Endothelial cell of umbilical vein (primary cell): ENCODE measurements around the gene ZNF446. TPM values are rescaled to one million over a fixed set of nuclear protein-coding genes. Genes with fewer than 3 reads are reported as not detected.
A peak's percentile ranks its signal among the peaks of the same experiment; 100 is the strongest.

Experiments used
- BruUV-seq: library from RNA; stranded (reverse); fragments of 400-500 nt; replicated peaks from 2 replicates; lab custom pipeline; 2021; lab: Mats Ljungman, UMichigan
- CTCF ChIA-PET: fragments of 300-600, 350-600 bp; sonication (Branson Sonifier 250); formaldehyde crosslinking; loops from one replicate; lab custom pipeline; 2021; ENCODE audit warnings: antibody characterized with exemption, inconsistent platforms; lab: Charles Lee
- POLR2A ChIA-PET: fragments of 300-600, 350-600 bp; sonication (Branson Sonifier 250); formaldehyde crosslinking; loops from one replicate; lab custom pipeline; 2021; ENCODE audit warnings: antibody characterized with exemption, inconsistent platforms; lab: Charles Lee
- DNase-seq: peaks from one replicate; pipeline ENCODE4 v3.0.0-alpha.2; 2011; ENCODE audit warnings: low read depth, low spot score
- FAIRE-seq: peaks from 2 replicates; lab custom pipeline; 2011; peaks lifted over from hg19 to GRCh38; lab: Jason Lieb, UNC
- H2AFZ ChIP-seq: 2 replicates; pipeline ENCODE4 v1.6.0; 2012; ENCODE audit warnings: low read depth, low read length, control low read depth, inconsistent platforms
- H3K27ac ChIP-seq: 2 replicates; pipeline ENCODE4 v1.5.1; 2011; ENCODE audit warnings: low read depth, mild to moderate bottlenecking, control low read depth, low read length, moderate library complexity; ENCODE audit not compliant: insufficient read depth
- H3K27me3 ChIP-seq, 2 experiments: 2 replicates each; pipeline versions ENCODE4 v1.6.0 to v1.6.1; 2011; ENCODE audit warnings: low read length in 2 of 2, mixed read lengths in 1 of 2; ENCODE audit not compliant: control insufficient read depth in 2 of 2, insufficient read depth in 2 of 2
- H3K36me3 ChIP-seq, 2 experiments: 2 replicates in 1 of 2; 3 replicates in 1 of 2; pipeline ENCODE4 v1.5.1; 2011; ENCODE audit warnings: low read length in 2 of 2, mild to moderate bottlenecking in 1 of 2, moderate library complexity in 1 of 2; ENCODE audit not compliant: control insufficient read depth in 2 of 2, insufficient read depth in 2 of 2; ENCODE audit errors: extremely low read depth in 1 of 2
- H3K4me1 ChIP-seq: 3 replicates; pipeline ENCODE4 v1.5.1; 2011; ENCODE audit warnings: mild to moderate bottlenecking, low read length; ENCODE audit not compliant: control insufficient read depth, insufficient read depth; ENCODE audit errors: extremely low read depth
- H3K4me2 ChIP-seq: 2 replicates; pipeline ENCODE4 v1.6.1; 2011; ENCODE audit warnings: low read length, control low read depth, mixed read lengths; ENCODE audit not compliant: insufficient read depth
- H3K4me3 ChIP-seq, 3 experiments: fragments of 200-600 bp in 1 of 3; sonication (generic), shearing (Covaris generic) in 1 of 3; replicated peaks in 1 of 3; 2 replicates each; pipeline ENCODE4 v1.5.1; 2011 to 2016; ENCODE audit warnings: control low read depth in 3 of 3, low read length in 3 of 3, mild to moderate bottlenecking in 2 of 3, inconsistent platforms in 1 of 3, low read depth in 1 of 3, moderate library complexity in 1 of 3; ENCODE audit not compliant: insufficient read depth in 1 of 3
- H3K79me2 ChIP-seq: 2 replicates; pipeline ENCODE4 v1.6.0; 2012; ENCODE audit warnings: low read length, inconsistent platforms; ENCODE audit not compliant: control insufficient read depth, insufficient read depth
- H3K9ac ChIP-seq: replicated peaks from 2 replicates; pipeline ENCODE3; 2011; ENCODE audit warnings: low read length, control low read depth; ENCODE audit not compliant: insufficient read depth; ENCODE audit errors: extremely low read depth
- H3K9me1 ChIP-seq: replicated peaks from 3 replicates; pipeline ENCODE4 v1.6.0; 2011; ENCODE audit warnings: mild to moderate bottlenecking, low read length; ENCODE audit not compliant: control insufficient read depth, insufficient read depth; ENCODE audit errors: extremely low read depth
- H3K9me3 ChIP-seq: replicated peaks from 2 replicates; pipeline ENCODE4 v1.5.1; 2012; ENCODE audit warnings: low read length, inconsistent platforms; ENCODE audit not compliant: control insufficient read depth, insufficient read depth
- H4K20me1 ChIP-seq: replicated peaks from 2 replicates; pipeline ENCODE3; 2011; ENCODE audit warnings: mild to moderate bottlenecking, low read length; ENCODE audit not compliant: control insufficient read depth, insufficient read depth; ENCODE audit errors: extremely low read depth
- CTCF ChIP-seq, 2 donors: IDR thresholded peaks; 1 replicate in 1 of 2; 2 replicates in 1 of 2; pipeline ENCODE4 v1.5.1; 2011; ENCODE audit warnings: low read length in 2 of 2, mild to moderate bottlenecking in 2 of 2, moderate library complexity in 2 of 2, control low read depth in 1 of 2, inconsistent platforms in 1 of 2, low read depth in 1 of 2; ENCODE audit not compliant: insufficient read depth in 1 of 2; ENCODE audit errors: extremely low read depth in 1 of 2
- EZH2 ChIP-seq: IDR thresholded peaks from 2 replicates; pipeline ENCODE4 v1.6.1; 2012; ENCODE audit warnings: borderline replicate concordance, low read depth, mild to moderate bottlenecking, moderate library complexity, low read length, inconsistent platforms; ENCODE audit not compliant: severe bottlenecking
- FOS ChIP-seq: IDR thresholded peaks from 2 replicates; pipeline ENCODE4 v1.6.1; 2011; ENCODE audit warnings: mild to moderate bottlenecking, low read length, moderate library complexity, borderline replicate concordance; ENCODE audit not compliant: insufficient read depth
- GATA2 ChIP-seq: IDR thresholded peaks from 2 replicates; pipeline ENCODE4 v1.7.0; 2011; ENCODE audit warnings: low read depth, mild to moderate bottlenecking, moderate library complexity, mixed read lengths, low read length; ENCODE audit not compliant: insufficient read length, insufficient read depth
- JUN ChIP-seq: IDR thresholded peaks from 2 replicates; pipeline ENCODE4 v1.6.1; 2011; ENCODE audit warnings: borderline replicate concordance, low read depth; ENCODE audit not compliant: insufficient read length, insufficient read depth
- MAX ChIP-seq: IDR thresholded peaks from 2 replicates; pipeline ENCODE4 v1.6.1; 2011; ENCODE audit not compliant: insufficient read depth, insufficient read length
- MYC ChIP-seq: IDR thresholded peaks from one replicate; pipeline ENCODE4 v1.6.1; 2011; ENCODE audit warnings: mild to moderate bottlenecking, low read depth, low read length
- POLR2A ChIP-seq: IDR thresholded peaks from 2 replicates; pipeline ENCODE4 v1.6.1; 2012; ENCODE audit warnings: low read depth, mild to moderate bottlenecking, control low read depth, low read length
- POLR2AphosphoS5 ChIP-seq: IDR thresholded peaks from 2 replicates; pipeline ENCODE4 v1.6.1; 2012; ENCODE audit warnings: low read depth, mild to moderate bottlenecking, control low read depth, low read length, moderate library complexity; ENCODE audit not compliant: insufficient read depth
- dilution Hi-C: fragments of 300-500 bp; cut with MboI; formaldehyde crosslinking; loops from one replicate; pipeline ENCODE4 v1.15.0; 2019; ENCODE audit warnings: low sequenced_read_pairs; ENCODE audit not compliant: extremely low pct_ligation_motif_present
- intact Hi-C: fragments of 100-400 bp; cut with micrococcal nuclease; formaldehyde crosslinking; loops from one replicate; pipeline ENCODE4 v1.10.0; 2022
- polyA plus RNA-seq, 4 experiments: library from polyadenylated mRNA; depleted of rRNA in 3 of 4; stranded (reverse) in 3 of 4; unstranded in 1 of 4; fragments of >200 nt; gene quantifications; 2 replicates each; pipeline versions ENCODE4 v1.2.1 to v1.2.3, GENCODE V29; 2011 to 2012; ENCODE audit warnings: missing spikeins in 1 of 4
- total RNA-seq: library from RNA; stranded (reverse); gene quantifications from 2 replicates; pipeline ENCODE4 v1.2.3, GENCODE V29; 2021

ZNF446 gene
- total and polyA plus RNA-seq, 2 donors (not counting 3 experiments of a cell fraction or from before 2014, with no cell fraction given), result 7.0 to 8.3 TPM

GRCh38 chr19:58519087-58519354 is 42.9 kb downstream of the ZNF446 start:
- peak; percentile 90 for FAIRE-seq
- POLR2A ChIA-PET, result interaction anchor here (2.6 to 3.4 kb wide), 2 partner anchors 25 to 57 kb away, joined by 17 to 20 read pairs; partner anchors contain the start of gene TRIM28
- dilution Hi-C loops (no loop called here), intact Hi-C loops (loop anchor here (1.0 to 2.0 kb wide), 9 partner anchors 20 to 300 kb away; partner anchors contain the start of genes CHMP2A, TRIM28 and ZNF544)
- TF ChIP-seq FOS (no peak), CTCF (IDR thresholded peaks at IDR 0.05; ENCODE audit: extremely low read depth in 1 of 2, insufficient read depth in 1 of 2, low read depth in 1 of 2, low read length in 2 of 2) (peak; percentile 62 to 82), POLR2A (no peak), JUN (no peak), EZH2 (no peak), MYC (no peak), MAX (no peak), GATA2 (no peak), POLR2AphosphoS5 (no peak)
- H3K4me2 ChIP-seq, result peak overlapping the region; percentile 22
- H3K27me3 ChIP-seq, result no peaks in the 10 kb centered on the region
- H2AFZ ChIP-seq, result peak overlapping the region; percentile 63
- H4K20me1 ChIP-seq, result no peaks in the 10 kb centered on the region
- DNase-seq, result peak; percentile 80
- H3K79me2 ChIP-seq, result peaks cover 36% of the 10 kb centered on the region
- no peaks in the 10 kb centered on the region for H3K9me3 ChIP-seq
- peak overlapping the region; percentile 69 for H3K27ac ChIP-seq
- peak overlapping the region; percentile 91 for H3K9ac ChIP-seq
- no TSS peak for BruUV-seq
- CTCF ChIA-PET, result interaction anchor here (0.7 to 4.6 kb wide), 22 partner anchors 8 to 136 kb away, joined by 3 to 111 read pairs (median 6); partner anchors contain the start of genes CHMP2A, MZF1, SLC27A5 and TRIM28
- H3K9me1 ChIP-seq, result no peaks in the 10 kb centered on the region
- peak overlapping the region; percentile 67 to 83 (median 73) for H3K4me3 ChIP-seq
- peaks cover 0 to 11% of the 10 kb centered on the region in 2 experiments for H3K36me3 ChIP-seq
- H3K4me1 ChIP-seq, result peaks cover 23% of the 10 kb centered on the region
